Dedifferentiated amniotic fluid mesenchymal stem cell (primary cell): Measurements from ENCODE around the gene LHX8.
A peak's percentile ranks its signal among the peaks of the same experiment; 100 is the strongest.

Source experiments
- DNase-seq: peaks from one replicate; pipeline ENCODE4 v3.0.0-alpha.2; 2016; ENCODE audit errors: extremely low spot score

The LHX8 gene

GRCh38 chr1:75203415-75204277 is 69.5 kb downstream of the LHX8 start:
- DNase-seq = peak; percentile 81

GRCh38 chr1:75208862-75209261 is 74.7 kb downstream of the LHX8 start:
- DNase-seq = no peak
